HepG2 (cell line): ENCODE measurements around the gene PHACTR3. TPM values are rescaled to one million over a fixed set of nuclear protein-coding genes. Genes with fewer than 3 reads are reported as not detected.

Experiments used
- ATAC-seq: fragments of 200-7000 bp; cut with Tn5 transposase; 3 replicates; pipeline ENCODE4 v1.9.1; 2020; ENCODE audit warnings: mild to moderate bottlenecking, moderate library complexity
- BruUV-seq: library from RNA; stranded (reverse); fragments of 400-500 nt; replicated peaks from 2 replicates; lab custom pipeline; 2021; lab: Mats Ljungman, UMichigan
- CTCF ChIA-PET: fragments of 300-600 bp; formaldehyde crosslinking; extraction: SDS; loops from one replicate; lab custom pipeline; 2021; ENCODE audit warnings: low total read pairs, inconsistent platforms, low intra/inter-chr PET ratio; lab: Yijun Ruan, JAX
- POLR2A ChIA-PET: fragments of 350-600 bp; sonication (Branson Sonifier 250); formaldehyde crosslinking; loops from one replicate; lab custom pipeline; 2020; ENCODE audit warnings: antibody characterized with exemption, inconsistent platforms; lab: Yijun Ruan, JAX
- DNase-seq: peaks from one replicate; pipeline ENCODE4 v3.0.0-alpha.2; 2015; ENCODE audit warnings: low spot score
- FAIRE-seq: peaks from 3 replicates; lab custom pipeline; 2011; peaks lifted over from hg19 to GRCh38; lab: Jason Lieb, UNC
- H2AFZ ChIP-seq: one replicate; pipeline ENCODE4 v1.6.1; 2011; ENCODE audit warnings: low read length, inconsistent platforms
- H3K27ac ChIP-seq: fragments of 300-600 bp; 3 replicates; pipeline ENCODE4 v1.8.0; 2011; ENCODE audit warnings: mixed run types, mild to moderate bottlenecking, mixed read lengths, low read length, inconsistent platforms; ENCODE audit not compliant: insufficient read depth; ENCODE audit errors: extremely low read length
- H3K27me3 ChIP-seq, 2 experiments: fragments of 200-600 bp in 1 of 2; 2 replicates in 1 of 2; 3 replicates in 1 of 2; pipeline versions ENCODE4 v1.6.0 to v1.8.0; 2011; ENCODE audit warnings: low read length in 2 of 2, mild to moderate bottlenecking in 2 of 2, moderate library complexity in 2 of 2, inconsistent platforms in 1 of 2; ENCODE audit not compliant: insufficient read depth in 2 of 2, control insufficient read depth in 1 of 2
- H3K36me3 ChIP-seq, 2 experiments: fragments of 200-600 bp in 1 of 2; replicated peaks in 1 of 2; 2 replicates in 1 of 2; 3 replicates in 1 of 2; pipeline versions ENCODE4 v1.5.1 to v1.8.0; 2011; ENCODE audit warnings: low read length in 2 of 2, inconsistent platforms in 1 of 2; ENCODE audit not compliant: insufficient read depth in 2 of 2, control insufficient read depth in 1 of 2
- H3K4me1 ChIP-seq: 2 replicates; pipeline ENCODE4 v1.5.1; 2012; ENCODE audit warnings: low read length, inconsistent platforms; ENCODE audit not compliant: insufficient read depth
- H3K4me2 ChIP-seq: 2 replicates; pipeline ENCODE4 v1.6.0; 2011; ENCODE audit warnings: low read depth, low read length, inconsistent platforms
- H3K4me3 ChIP-seq, 3 experiments: fragments of 200-600 bp in 1 of 3; sonication (generic), shearing (Covaris generic) in 1 of 3; replicated peaks in 1 of 3; 2 replicates each; pipeline ENCODE4 v1.5.1; 2011 to 2016; ENCODE audit warnings: low read length in 3 of 3, inconsistent platforms in 2 of 3, low read depth in 2 of 3, mild to moderate bottlenecking in 2 of 3, control low read depth in 1 of 3, mixed read lengths in 1 of 3; ENCODE audit not compliant: insufficient read depth in 1 of 3
- H3K79me2 ChIP-seq: one replicate; pipeline ENCODE4 v1.6.1; 2011; ENCODE audit warnings: low read length, inconsistent platforms; ENCODE audit not compliant: insufficient read depth
- H3K9ac ChIP-seq: 2 replicates; pipeline ENCODE4 v1.6.0; 2011; ENCODE audit warnings: mild to moderate bottlenecking, low read depth, low read length, inconsistent platforms; ENCODE audit not compliant: insufficient read depth
- H3K9me3 ChIP-seq: 2 replicates; pipeline ENCODE4 v1.5.1; 2012; ENCODE audit warnings: mild to moderate bottlenecking, low read length
- H4K20me1 ChIP-seq: 2 replicates; pipeline ENCODE4 v1.6.0; 2011; ENCODE audit warnings: inconsistent platforms, mild to moderate bottlenecking, low read length, moderate library complexity; ENCODE audit not compliant: insufficient read depth
- ZHX2 ChIP-seq, 2 experiments: sonication (generic) in 1 of 2; formaldehyde crosslinking in 1 of 2; IDR thresholded peaks; 2 replicates each; pipeline versions ENCODE4 v1.6.1 to v1.9.0; 2014 to 2022; ENCODE audit warnings: antibody characterized with exemption in 1 of 2, borderline replicate concordance in 1 of 2, inconsistent platforms in 1 of 2, low read depth in 1 of 2, missing genetic modification reagents in 1 of 2
- ZNF317 ChIP-seq: sonication (generic); formaldehyde crosslinking; IDR thresholded peaks from 2 replicates; pipeline ENCODE4 v1.5.0; 2020; ENCODE audit warnings: mild to moderate bottlenecking, missing genetic modification reagents
- WGBS: methylation state at CpG from one replicate; pipeline ENCODE4 v1.1.6; 2017; ENCODE audit warnings: low lambda C conversion rate; 5-methylcytosine and 5-hydroxymethylcytosine counted together
- in situ Hi-C: cut with HindIII; loops from 2 replicates; pipeline ENCODE4 v1.10.0; 2017; ENCODE audit warnings: low pct_unique_long_range_greater_than_20kb; ENCODE audit not compliant: extremely low pct_ligation_motif_present
- intact Hi-C: fragments of 100-400 bp; cut with micrococcal nuclease; formaldehyde crosslinking; loops from one replicate; pipeline ENCODE4 v1.10.0; 2022; ENCODE audit not compliant: unreplicated experiment
- polyA plus RNA-seq, 8 experiments: library from polyadenylated mRNA; depleted of rRNA in 3 of 8; stranded (reverse) in 7 of 8; unstranded in 1 of 8; fragments of >200 nt; fragmentation: Illumina TruSeq in 4 of 8; extraction: Trizol in 4 of 8; gene quantifications; 2 replicates each; pipeline versions ENCODE4 v1.2.1 to v1.2.3, GENCODE V29; 2011 to 2016; ENCODE audit warnings: low read depth in 4 of 8, missing spikeins in 1 of 8, mixed read lengths in 1 of 8; ENCODE audit not compliant: insufficient read depth in 1 of 8
- total RNA-seq, 5 experiments: library from RNA; depleted of rRNA; stranded (reverse); fragments of >200 nt; fragmentation: Illumina TruSeq; extraction: Trizol; gene quantifications; 2 replicates each; pipeline ENCODE4 v1.2.3, GENCODE V29; 2016; ENCODE audit warnings: low read depth in 1 of 5

PHACTR3 gene
- total and polyA plus RNA-seq, 2 of the 13 experiments (the other 11 are each of a cell fraction or from before 2014, with no cell fraction given): not detected

GRCh38 chr20:59678288-59678687, 73.9 kb downstream of the PHACTR3 start (continued):
- no peak for TF ChIP-seq ZNF317 (CRISPR knock-in tag)

GRCh38 chr20:59678951-59679350, 74.6 kb downstream of the PHACTR3 start:
- CTCF ChIA-PET: no interaction called here
- TF ChIP-seq ZHX2 (IDR thresholded peaks at IDR 0.05; ENCODE audit: low read depth) (no peak), ZHX2 (CRISPR knock-in tag; IDR thresholded peaks at IDR 0.05; ENCODE audit: borderline replicate concordance) (no peak)

More at GRCh38 chr20:59678951-59679350, 74.6 kb downstream of the PHACTR3 start:
- no peak overlapping the region for H3K27ac ChIP-seq
- no peaks in the 10 kb centered on the region for H3K79me2 ChIP-seq
- in situ Hi-C loops: no loop called here
- H3K9ac ChIP-seq: no peak overlapping the region
- intact Hi-C loops: no loop called here
- no peak for ATAC-seq
- H2AFZ ChIP-seq: no peak overlapping the region
- WGBS: 16% methylated on average over 8 of the region's 8 CpGs
- H4K20me1 ChIP-seq: no peaks in the 10 kb centered on the region
- no peak for FAIRE-seq
- no peak overlapping the region for H3K4me3 ChIP-seq
- peaks cover 0 to 56% of the 10 kb centered on the region in 2 experiments; a peak in 4 of 5 replicates for H3K27me3 ChIP-seq
- no peak for DNase-seq
- POLR2A ChIA-PET: no interaction called here
- no peaks in the 10 kb centered on the region for H3K9me3 ChIP-seq
- H3K4me2 ChIP-seq: no peak overlapping the region
- no peaks in the 10 kb centered on the region for H3K4me1 ChIP-seq
- BruUV-seq: no TSS peak
- no peaks in the 10 kb centered on the region for H3K36me3 ChIP-seq
